IMR-90 (cell line): ENCODE results near the gene NANS. TPM values are rescaled to one million over a fixed set of nuclear protein-coding genes. Genes with fewer than 3 reads are reported as not detected.
A peak's percentile ranks its signal among the peaks of the same experiment; 100 is the strongest.

Source experiments
- ATAC-seq: fragments of 200-7000 bp; cut with Tn5 transposase; 2 replicates; pipeline ENCODE4 v1.9.1; 2020; ENCODE audit warnings: low read depth, mild to moderate bottlenecking, moderate library complexity
- BruUV-seq: library from RNA; stranded (reverse); fragments of 400-500 nt; replicated peaks from 2 replicates; lab custom pipeline; 2021; lab: Mats Ljungman, UMichigan
- CTCF ChIA-PET: fragments of 300-600 bp; formaldehyde crosslinking; extraction: SDS; loops from one replicate; lab custom pipeline; 2021; ENCODE audit warnings: antibody characterized with exemption; lab: Yijun Ruan, JAX
- POLR2A ChIA-PET: fragments of 300-600 bp; sonication (Branson Sonifier 250); formaldehyde crosslinking; loops from one replicate; lab custom pipeline; 2022; ENCODE audit warnings: antibody characterized with exemption; ENCODE audit not compliant: unreplicated experiment; lab: Charles Lee
- DNase-seq: peaks from one replicate; pipeline ENCODE4 v3.0.0; 2013
- H2AFZ ChIP-seq: replicated peaks from 2 replicates; pipeline ENCODE3; 2013; ENCODE audit warnings: low read length, mild to moderate bottlenecking; ENCODE audit not compliant: poor library complexity
- H2AK5ac ChIP-seq: 2 replicates; pipeline ENCODE4 v1.6.1; 2013; ENCODE audit warnings: low read depth, low read length, inconsistent platforms
- H2AK9ac ChIP-seq: replicated peaks from 2 replicates; pipeline ENCODE3; 2013; ENCODE audit warnings: mild to moderate bottlenecking, low read depth, low read length, moderate library complexity; ENCODE audit not compliant: poor library complexity
- H2BK120ac ChIP-seq: 2 replicates; pipeline ENCODE4 v1.6.1; 2013; ENCODE audit warnings: low read depth, low read length, inconsistent platforms
- H2BK15ac ChIP-seq: 3 replicates; pipeline ENCODE4 v1.6.1; 2013; ENCODE audit warnings: low read depth, low read length, inconsistent platforms
- H2BK20ac ChIP-seq: 2 replicates; pipeline ENCODE4 v1.6.1; 2013; ENCODE audit warnings: low read depth, mild to moderate bottlenecking, inconsistent platforms, low read length, moderate library complexity
- H2BK5ac ChIP-seq: 2 replicates; pipeline ENCODE4 v1.6.1; 2013; ENCODE audit warnings: mild to moderate bottlenecking, low read depth, low read length, inconsistent platforms; ENCODE audit not compliant: poor library complexity, severe bottlenecking
- H3K14ac ChIP-seq: replicated peaks from 2 replicates; pipeline ENCODE4 v1.6.1; 2013; ENCODE audit warnings: low read depth, low read length, inconsistent platforms
- H3K18ac ChIP-seq: 2 replicates; pipeline ENCODE4 v1.6.1; 2013; ENCODE audit warnings: low read depth, low read length, control low read depth
- H3K23ac ChIP-seq: 2 replicates; pipeline ENCODE4 v1.6.1; 2013; ENCODE audit warnings: low read depth, low read length, inconsistent platforms
- H3K27ac ChIP-seq: 2 replicates; pipeline ENCODE4 v1.5.1; 2013; ENCODE audit warnings: mild to moderate bottlenecking, control low read depth, low read length; ENCODE audit not compliant: insufficient read depth
- H3K27me3 ChIP-seq: 2 replicates; pipeline ENCODE4 v1.6.1; 2013; ENCODE audit warnings: low read length; ENCODE audit not compliant: control insufficient read depth, insufficient read depth
- H3K36me3 ChIP-seq: 2 replicates; pipeline ENCODE4 v1.6.1; 2013; ENCODE audit warnings: low read length, mixed read lengths; ENCODE audit not compliant: control insufficient read depth, insufficient read depth
- H3K4ac ChIP-seq: 2 replicates; pipeline ENCODE4 v1.6.1; 2013; ENCODE audit warnings: low read depth, low read length, inconsistent platforms
- H3K4me1 ChIP-seq: 2 replicates; pipeline ENCODE4 v1.6.1; 2013; ENCODE audit warnings: low read length, mixed read lengths; ENCODE audit not compliant: control insufficient read depth, insufficient read depth
- H3K4me2 ChIP-seq: 2 replicates; pipeline ENCODE4 v1.6.1; 2013; ENCODE audit warnings: low read depth, mild to moderate bottlenecking, control low read depth, low read length, moderate library complexity
- H3K4me3 ChIP-seq: 2 replicates; pipeline ENCODE4 v1.5.1; 2013; ENCODE audit warnings: low read depth, mild to moderate bottlenecking, control low read depth, low read length, moderate library complexity; ENCODE audit not compliant: insufficient read depth
- H3K56ac ChIP-seq: 2 replicates; pipeline ENCODE4 v1.6.1; 2013; ENCODE audit warnings: low read length, inconsistent platforms; ENCODE audit not compliant: insufficient read depth; ENCODE audit errors: extremely low read depth
- H3K79me1 ChIP-seq, 2 experiments: 2 replicates each; pipeline ENCODE4 v1.6.1; 2013; ENCODE audit warnings: low read length in 2 of 2, inconsistent platforms in 1 of 2, low read depth in 1 of 2
- H3K9ac ChIP-seq: 2 replicates; pipeline ENCODE4 v1.6.1; 2013; ENCODE audit warnings: low read depth, low read length, control low read depth
- H3K9me1 ChIP-seq: 2 replicates; pipeline ENCODE4 v1.6.1; 2013; ENCODE audit warnings: low read length, inconsistent platforms; ENCODE audit not compliant: insufficient read depth
- H3K9me3 ChIP-seq: 2 replicates; pipeline ENCODE4 v1.6.1; 2013; ENCODE audit warnings: low read length; ENCODE audit not compliant: control insufficient read depth, insufficient read depth
- H4K20me1 ChIP-seq: 2 replicates; pipeline ENCODE4 v1.6.1; 2013; ENCODE audit warnings: low read length, inconsistent platforms; ENCODE audit not compliant: insufficient read depth
- H4K5ac ChIP-seq: 2 replicates; pipeline ENCODE4 v1.6.1; 2013; ENCODE audit warnings: mild to moderate bottlenecking, low read depth, low read length, control low read depth
- H4K8ac ChIP-seq, 2 experiments: 2 replicates each; pipeline ENCODE4 v1.6.1; 2013; ENCODE audit warnings: low read depth in 2 of 2, low read length in 2 of 2, control low read depth in 1 of 2, inconsistent platforms in 1 of 2
- H4K91ac ChIP-seq: 2 replicates; pipeline ENCODE4 v1.6.1; 2013; ENCODE audit warnings: low read depth, low read length, inconsistent platforms; ENCODE audit not compliant: insufficient read depth
- CEBPB ChIP-seq: IDR thresholded peaks from 2 replicates; pipeline ENCODE4 v1.6.1; 2012; ENCODE audit warnings: low read depth, low read length, improper control_type of control experiment
- CHD1 ChIP-seq: IDR thresholded peaks from 2 replicates; pipeline ENCODE4 v1.6.1; 2012; ENCODE audit warnings: low read depth, low read length, improper control_type of control experiment
- MAZ ChIP-seq: IDR thresholded peaks from 2 replicates; pipeline ENCODE4 v1.6.1; 2012; ENCODE audit warnings: low read depth, mild to moderate bottlenecking, low read length, improper control_type of control experiment, moderate library complexity, borderline replicate concordance
- SMC3 ChIP-seq: fragments of 150-350 bp; IDR thresholded peaks from 2 replicates; pipeline ENCODE4 v1.6.1; 2016; ENCODE audit warnings: low read depth, mild to moderate bottlenecking, antibody characterized with exemption, low read length, moderate library complexity
- WGBS, 2 experiments: methylation state at CpG; one replicate each; pipeline versions ENCODE4 v1.1.5 to v1.1.7; 2013; ENCODE audit warnings: missing lambda C conversion rate in 2 of 2; ENCODE audit not compliant: insufficient read length in 1 of 2; ENCODE audit errors: extremely low coverage in 2 of 2; 5-methylcytosine and 5-hydroxymethylcytosine counted together
- dilution Hi-C: fragments of 300-500 bp; cut with HindIII; formaldehyde crosslinking; loops from one replicate; pipeline ENCODE4 v1.14.3; 2018; ENCODE audit warnings: low sequenced_read_pairs; ENCODE audit not compliant: unreplicated experiment
- in situ Hi-C: fragments of 300-500 bp; cut with MboI; formaldehyde crosslinking; loops from 3 replicates; pipeline ENCODE4 v1.14.3; 2019; ENCODE audit warnings: low sequenced_read_pairs, inconsistent platforms, mixed read lengths
- intact Hi-C: fragments of 100-400 bp; cut with micrococcal nuclease; formaldehyde crosslinking; loops from 2 replicates; pipeline ENCODE4 v1.10.0; 2022
- polyA plus RNA-seq, 3 experiments: library from polyadenylated mRNA; depleted of rRNA; stranded (reverse); fragments of >200 nt; gene quantifications; 2 replicates each; pipeline ENCODE4 v1.2.3, GENCODE V29; 2012; ENCODE audit warnings: low replicate concordance in 1 of 3
- total RNA-seq: library from RNA; depleted of rRNA; stranded (reverse); fragments of >200 nt; gene quantifications from 2 replicates; pipeline ENCODE4 v1.2.3, GENCODE V29; 2012

NANS gene
- total and polyA plus RNA-seq, 2 of the 4 experiments (the other 2 are of a cell fraction): 210 to 306 TPM

DNA sequence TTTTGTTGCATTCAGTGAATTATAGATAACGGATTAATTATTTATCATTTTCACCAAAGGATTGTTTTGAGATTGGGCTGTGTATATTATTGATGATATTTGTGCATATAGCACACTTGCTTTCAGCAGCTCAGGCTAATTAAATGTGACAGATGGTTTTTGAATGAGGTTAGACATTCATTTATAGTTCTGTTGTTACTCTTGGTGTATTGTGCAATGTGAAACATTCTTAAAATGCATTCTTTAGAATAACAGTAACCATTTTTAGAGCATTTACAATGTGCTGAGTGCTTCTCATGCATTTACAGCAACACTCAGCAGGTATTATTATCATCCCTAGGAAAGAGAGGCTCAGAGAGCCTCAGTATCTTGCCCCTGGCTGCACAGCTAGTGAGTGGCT lies 23.8 kb downstream of the NANS start:
- Histone ChIP-seq H3K27ac (peak overlapping the region; percentile 73; the same call in 1 of the 2 replicates), H4K20me1 (peaks cover 9% of the 10 kb centered on the region; the same call in 1 of the 2 replicates), H3K4ac (no peak overlapping the region), H2BK20ac (no peak overlapping the region), H4K91ac (no peak overlapping the region), H4K5ac (no peak overlapping the region), H3K9me3 (no peaks in the 10 kb centered on the region), H3K36me3 (peaks cover 33% of the 10 kb centered on the region), H3K56ac (no peak overlapping the region), H2BK120ac (no peak overlapping the region), H2BK5ac (peak overlapping the region; percentile 81), H2BK15ac (no peak overlapping the region), H3K4me3 (no peak overlapping the region), H3K18ac (no peak overlapping the region), H2AK5ac (no peak overlapping the region), H3K4me2 (no peak overlapping the region), H3K9me1 (peaks cover 11% of the 10 kb centered on the region), H3K14ac (no peak overlapping the region), H4K8ac (no peak overlapping the region), H3K23ac (no peak overlapping the region), H3K4me1 (peaks cover 18% of the 10 kb centered on the region), H2AFZ (no peak overlapping the region), H3K9ac (no peak overlapping the region), H3K79me1 (peaks cover 20 to 44% of the 10 kb centered on the region in 2 experiments), H2AK9ac (no peak overlapping the region), H3K27me3 (no peaks in the 10 kb centered on the region)
- TF ChIP-seq CHD1 (no peak), SMC3 (no peak), CEBPB (peak; percentile 95), MAZ (no peak)
- no CpG with 5 or more reads among the region's 1 CpG for WGBS, 2 experiments
- BruUV-seq: no TSS peak
- ATAC-seq (peak; percentile 33), DNase-seq (peak; percentile 52)
- POLR2A ChIA-PET: interaction anchor here (0.6 kb wide), 1 partner anchor 110 kb away, joined by 3 read pairs; no protein-coding TSS in a partner anchor
- CTCF ChIA-PET: no interaction called here
- dilution Hi-C loops: no loop called here
- in situ Hi-C loops: no loop called here
- intact Hi-C loops: no loop called here
